Osteoblast (primary cell): ENCODE data around the gene COL7A1. TPM values are rescaled to one million over a fixed set of nuclear protein-coding genes. Genes with fewer than 3 reads are reported as not detected.
"Not testable (repeated sequence)": the region's sequence is repeated elsewhere in the genome, so short reads cannot be mapped to it uniquely, and the experiment has no call there.

Experiments used
- DNase-seq: peaks from one replicate; pipeline ENCODE4 v3.0.0; 2011; ENCODE audit warnings: low spot score, mixed read lengths; ENCODE audit not compliant: insufficient read length; ENCODE audit errors: missing footprints
- H2AFZ ChIP-seq: 2 replicates; pipeline ENCODE4 v1.6.0; 2011; ENCODE audit warnings: mild to moderate bottlenecking, low read length
- H3K27ac ChIP-seq: 2 replicates; pipeline ENCODE4 v1.5.1; 2011; ENCODE audit warnings: mild to moderate bottlenecking, low read depth, low read length, moderate library complexity
- H3K27me3 ChIP-seq: 2 replicates; pipeline ENCODE4 v1.6.0; 2012; ENCODE audit warnings: mild to moderate bottlenecking, control low read depth, inconsistent platforms, low read length, moderate library complexity; ENCODE audit not compliant: insufficient read depth
- H3K36me3 ChIP-seq: 2 replicates; pipeline ENCODE4 v1.5.1; 2011; ENCODE audit warnings: mild to moderate bottlenecking, low read length, control low read depth, moderate library complexity; ENCODE audit not compliant: insufficient read depth
- H3K4me1 ChIP-seq: 2 replicates; pipeline ENCODE4 v1.5.1; 2011; ENCODE audit warnings: mild to moderate bottlenecking, low read length, control low read depth, moderate library complexity; ENCODE audit not compliant: insufficient read depth
- H3K4me2 ChIP-seq: 2 replicates; pipeline ENCODE4 v1.6.0; 2011; ENCODE audit warnings: mild to moderate bottlenecking, low read length; ENCODE audit not compliant: insufficient read depth
- H3K4me3 ChIP-seq: fragments of 200-600 bp; sonication (generic); 3 replicates; pipeline ENCODE4 v1.5.1; 2012; ENCODE audit warnings: mild to moderate bottlenecking, low read length, inconsistent platforms; ENCODE audit not compliant: insufficient read depth
- H3K79me2 ChIP-seq: 2 replicates; pipeline ENCODE4 v1.6.0; 2012; ENCODE audit warnings: mild to moderate bottlenecking, low read length, control low read depth, inconsistent platforms; ENCODE audit not compliant: insufficient read depth
- H3K9me3 ChIP-seq: 2 replicates; pipeline ENCODE4 v1.5.1; 2011; ENCODE audit warnings: low read depth, low read length, control low read depth
- H4K20me1 ChIP-seq: 2 replicates; pipeline ENCODE4 v1.6.0; 2012; ENCODE audit warnings: mild to moderate bottlenecking, low read length, control low read depth; ENCODE audit not compliant: insufficient read depth
- CTCF ChIP-seq: IDR thresholded peaks from 2 replicates; pipeline ENCODE4 v1.5.1; 2011; ENCODE audit warnings: mild to moderate bottlenecking, low read depth, low read length, moderate library complexity; ENCODE audit errors: extremely low read depth
- total RNA-seq: library from RNA; depleted of rRNA; stranded (reverse); fragments of >200 nt; gene quantifications from 2 replicates; pipeline ENCODE4 v1.2.3, GENCODE V29; 2012

Gene COL7A1
- total RNA-seq, 1 donor = 21.4 TPM

GRCh38 chr3:48535578-48535977 is 59.6 kb downstream of the COL7A1 start:
- no peaks in the 10 kb centered on the region for H3K27me3 ChIP-seq
- H3K36me3 ChIP-seq = peaks cover 21% of the 10 kb centered on the region

GRCh38 chr3:48532977-48533337 is 62.2 kb downstream of the COL7A1 start:
- Histone ChIP-seq H3K4me2 (no peak overlapping the region), H3K36me3 (peaks cover 30% of the 10 kb centered on the region), H4K20me1 (no peaks in the 10 kb centered on the region), H3K9me3 (no peaks in the 10 kb centered on the region), H3K27ac (no peak overlapping the region), H3K4me1 (no peaks in the 10 kb centered on the region), H3K27me3 (no peaks in the 10 kb centered on the region), H3K79me2 (no peaks in the 10 kb centered on the region), H3K4me3 (no peak overlapping the region), H2AFZ (no peak overlapping the region)
- TF ChIP-seq CTCF = no peak
- DNase-seq = no peak

More at GRCh38 chr3:48535578-48535977, 59.6 kb downstream of the COL7A1 start:
- H3K79me2 ChIP-seq = no peaks in the 10 kb centered on the region
- DNase-seq = no peak
- H3K9me3 ChIP-seq = no peaks in the 10 kb centered on the region
- TF ChIP-seq CTCF = no peak
- no peak overlapping the region for H3K27ac ChIP-seq
- no peaks in the 10 kb centered on the region for H4K20me1 ChIP-seq
- H3K4me3 ChIP-seq = no peak overlapping the region
- H3K4me2 ChIP-seq = no peak overlapping the region
- H3K4me1 ChIP-seq = no peaks in the 10 kb centered on the region
- no peak overlapping the region for H2AFZ ChIP-seq

- Histone ChIP-seq H3K4me3 (no peak overlapping the region), H3K9me3 (no peaks in the 10 kb centered on the region), H3K27me3 (no peaks in the 10 kb centered on the region), H3K36me3 (peaks cover 32% of the 10 kb centered on the region), H2AFZ (no peak overlapping the region), H3K4me2 (no peak overlapping the region), H3K4me1 (no peaks in the 10 kb centered on the region), H3K79me2 (no peaks in the 10 kb centered on the region), H3K27ac (no peak overlapping the region), H4K20me1 (no peaks in the 10 kb centered on the region)
- no peak for DNase-seq
- TF ChIP-seq CTCF = no peak
Measured at GRCh38 chr3:48532271-48532976, 62.7 kb downstream of the COL7A1 start.

GRCh38 chr3:48530701-48531100 is 64.4 kb downstream of the COL7A1 start:
- H3K4me2 ChIP-seq, H3K27ac ChIP-seq, H4K20me1 ChIP-seq, H3K9me3 ChIP-seq, DNase-seq, H2AFZ ChIP-seq, H3K4me1 ChIP-seq, H3K79me2 ChIP-seq, H3K4me3 ChIP-seq, H3K27me3 ChIP-seq: not testable (repeated sequence)
- H3K36me3 ChIP-seq = peaks cover 25% of the 10 kb centered on the region
